ENCODE data around the gene ZSCAN25. TPM values are rescaled to one million over a fixed set of nuclear protein-coding genes. Genes with fewer than 3 reads are reported as not detected.
"Not testable (repeated sequence)": the region's sequence is repeated elsewhere in the genome, so short reads cannot be mapped to it uniquely, and the experiment has no call there.

Gene ZSCAN25
- total RNA-seq, 1 experiment from 2014 or later: 17.6 TPM

DNA sequence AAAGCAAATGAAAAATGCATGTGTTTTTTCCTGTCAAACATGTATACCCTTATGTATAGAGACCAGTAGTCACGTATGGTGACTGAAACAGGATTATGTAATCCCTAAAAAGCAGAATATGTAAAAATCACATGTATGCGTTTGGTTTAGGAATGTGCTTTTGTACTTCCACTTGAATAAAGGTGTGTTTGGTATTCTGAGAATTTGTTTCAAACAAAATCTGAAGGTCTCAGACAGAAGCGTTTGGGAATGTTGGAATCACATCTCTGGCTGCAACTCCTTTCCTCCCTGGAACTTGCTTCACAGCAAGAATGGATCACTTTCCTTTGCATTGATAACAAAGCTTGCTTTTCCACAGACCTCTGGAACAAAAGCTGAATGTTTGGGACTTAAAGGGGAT is 40.5 kb upstream of the ZSCAN25 start:
- peaks cover 6% of the 10 kb centered on the region for H3K9me3 Mint-ChIP-seq (ENCODE audit: unreplicated experiment)

DNA sequence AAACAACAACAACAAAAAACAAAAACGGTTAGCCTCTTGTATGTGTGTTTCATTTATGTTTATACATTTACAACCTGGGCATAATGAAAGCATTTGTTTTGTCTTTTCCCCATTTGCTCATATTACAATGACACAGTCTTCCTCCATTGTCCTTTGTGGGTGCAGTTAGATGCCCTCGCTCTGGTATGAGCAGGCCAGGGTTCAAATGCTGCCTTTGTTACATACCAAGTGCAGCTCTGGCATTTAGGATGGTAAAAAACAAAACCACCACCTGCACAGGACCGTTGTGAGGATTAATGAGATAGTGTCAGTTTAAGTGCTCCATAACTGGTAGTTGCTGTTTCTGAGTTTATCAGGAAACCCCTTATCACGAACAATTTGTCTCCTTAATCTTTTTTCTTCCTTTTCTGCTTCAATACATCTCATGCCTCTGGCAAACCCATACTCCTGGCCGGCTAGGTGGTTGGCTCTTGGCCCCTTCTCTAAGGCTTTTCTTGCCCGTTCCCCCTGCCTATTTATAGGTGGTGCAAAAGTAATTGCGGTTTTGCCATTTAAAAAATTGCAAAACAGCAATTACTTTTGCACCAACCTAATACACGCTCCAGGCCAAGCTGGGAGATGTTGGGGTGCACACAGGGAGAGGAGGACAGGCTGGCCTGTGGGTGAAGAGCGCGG is 37.3 kb upstream of the ZSCAN25 start:
- ChIA-PET CTCF (no interaction called here), POLR2A (interaction anchor here (0.7 kb wide), 1 partner anchor 1427 kb away, joined by 3 read pairs; no protein-coding TSS in a partner anchor)
- TF ChIP-seq, protein P1, sequence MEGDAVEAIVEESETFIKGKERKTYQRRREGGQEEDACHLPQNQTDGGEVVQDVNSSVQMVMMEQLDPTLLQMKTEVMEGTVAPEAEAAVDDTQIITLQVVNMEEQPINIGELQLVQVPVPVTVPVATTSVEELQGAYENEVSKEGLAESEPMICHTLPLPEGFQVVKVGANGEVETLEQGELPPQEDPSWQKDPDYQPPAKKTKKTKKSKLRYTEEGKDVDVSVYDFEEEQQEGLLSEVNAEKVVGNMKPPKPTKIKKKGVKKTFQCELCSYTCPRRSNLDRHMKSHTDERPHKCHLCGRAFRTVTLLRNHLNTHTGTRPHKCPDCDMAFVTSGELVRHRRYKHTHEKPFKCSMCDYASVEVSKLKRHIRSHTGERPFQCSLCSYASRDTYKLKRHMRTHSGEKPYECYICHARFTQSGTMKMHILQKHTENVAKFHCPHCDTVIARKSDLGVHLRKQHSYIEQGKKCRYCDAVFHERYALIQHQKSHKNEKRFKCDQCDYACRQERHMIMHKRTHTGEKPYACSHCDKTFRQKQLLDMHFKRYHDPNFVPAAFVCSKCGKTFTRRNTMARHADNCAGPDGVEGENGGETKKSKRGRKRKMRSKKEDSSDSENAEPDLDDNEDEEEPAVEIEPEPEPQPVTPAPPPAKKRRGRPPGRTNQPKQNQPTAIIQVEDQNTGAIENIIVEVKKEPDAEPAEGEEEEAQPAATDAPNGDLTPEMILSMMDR (IDR thresholded peaks at IDR 0.05; ENCODE audit: unreplicated experiment): no peak
- Mint-ChIP-seq H3K27me3 (ENCODE audit: insufficient read depth, unreplicated experiment) (no peaks in the 10 kb centered on the region), H3K36me3 (ENCODE audit: insufficient read depth, unreplicated experiment) (peaks cover 4% of the 10 kb centered on the region), H3K27ac (ENCODE audit: low read depth, unreplicated experiment) (no peak overlapping the region), H3K4me1 (ENCODE audit: insufficient read depth, unreplicated experiment) (no peaks in the 10 kb centered on the region), H3K4me3 (ENCODE audit: unreplicated experiment) (no peak overlapping the region), H3K9me3 (ENCODE audit: unreplicated experiment) (no peaks in the 10 kb centered on the region)
- no peak for DNase-seq (ENCODE audit: unreplicated experiment)
- intact Hi-C loops (cut with micrococcal nuclease): no loop called here
- no TSS peak for BruUV-seq (replicated peaks)

More for the DNA sequence above, 40.5 kb upstream of the ZSCAN25 start:
- no peaks in the 10 kb centered on the region for H3K27me3 Mint-ChIP-seq (ENCODE audit: insufficient read depth, unreplicated experiment)
- H3K36me3 Mint-ChIP-seq (ENCODE audit: insufficient read depth, unreplicated experiment): peaks cover 32% of the 10 kb centered on the region
- DNase-seq (ENCODE audit: unreplicated experiment): no peak
- TF ChIP-seq, protein P1 (IDR thresholded peaks at IDR 0.05; ENCODE audit: unreplicated experiment): no peak
- no peak overlapping the region for H3K4me3 Mint-ChIP-seq (ENCODE audit: unreplicated experiment)
- ChIA-PET POLR2A (interaction anchor here (1.5 kb wide), 1 partner anchor 10 kb away, joined by 3 read pairs; no protein-coding TSS in a partner anchor), CTCF (no interaction called here)
- no peaks in the 10 kb centered on the region for H3K4me1 Mint-ChIP-seq (ENCODE audit: insufficient read depth, unreplicated experiment)
- no peak overlapping the region for H3K27ac Mint-ChIP-seq (ENCODE audit: low read depth, unreplicated experiment)
- intact Hi-C loops (cut with micrococcal nuclease): no loop called here
- no TSS peak for BruUV-seq (replicated peaks)

DNA sequence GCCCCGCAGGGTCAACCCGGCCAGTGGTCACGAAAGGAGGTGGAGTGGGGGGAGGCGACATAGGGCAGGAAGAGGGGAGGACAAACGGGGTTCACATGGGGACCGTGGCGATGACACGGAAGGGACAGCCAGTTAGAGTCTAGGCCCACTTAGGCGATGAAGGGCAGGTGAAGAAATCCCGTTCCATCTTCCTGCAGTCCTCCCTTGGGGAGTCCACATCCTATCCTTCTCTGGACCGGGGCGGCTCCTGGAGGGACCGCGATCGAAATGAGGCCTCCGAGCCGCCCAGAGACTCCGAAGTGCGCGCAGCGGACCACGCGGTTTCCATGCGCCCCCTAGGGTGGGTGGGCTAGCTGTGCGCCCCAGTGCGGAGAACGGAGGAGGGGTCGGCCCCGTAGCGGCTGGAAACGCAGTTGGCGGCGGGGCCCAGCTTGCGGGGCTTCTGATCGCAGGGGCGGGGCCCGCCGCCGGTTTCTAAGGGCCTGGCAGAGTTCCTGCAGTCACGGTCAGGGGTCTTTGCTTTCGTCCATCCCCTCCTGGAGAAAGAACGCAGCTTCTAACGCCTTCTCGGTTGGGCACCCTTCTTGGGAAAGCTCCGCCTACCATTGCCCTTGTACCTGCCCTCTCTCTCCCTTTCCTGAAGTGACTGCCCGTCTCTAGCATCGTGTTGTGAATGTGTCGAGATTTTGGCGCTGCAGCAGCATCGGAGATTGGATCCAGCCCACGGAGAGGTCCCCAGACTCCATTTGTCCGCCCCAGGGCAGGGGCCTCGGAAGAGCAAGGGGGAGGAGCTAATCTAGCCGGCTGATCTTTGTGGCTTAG is 36.6 kb upstream of the ZSCAN25 start:
- Mint-ChIP-seq H3K9me3 (ENCODE audit: unreplicated experiment) (no peaks in the 10 kb centered on the region), H3K4me3 (ENCODE audit: unreplicated experiment) (no peak overlapping the region), H3K4me1 (ENCODE audit: insufficient read depth, unreplicated experiment) (no peaks in the 10 kb centered on the region), H3K27me3 (ENCODE audit: insufficient read depth, unreplicated experiment) (no peaks in the 10 kb centered on the region), H3K27ac (ENCODE audit: low read depth, unreplicated experiment) (no peak overlapping the region), H3K36me3 (ENCODE audit: insufficient read depth, unreplicated experiment) (peaks cover under 1% of the 10 kb centered on the region)
- no TSS peak for BruUV-seq (replicated peaks)
- DNase-seq (ENCODE audit: unreplicated experiment): no peak
- ChIA-PET POLR2A (interaction anchor here (0.6 to 1.3 kb wide), 2 partner anchors 19 to 467 kb away, joined by 3 read pairs; no protein-coding TSS in a partner anchor), CTCF (interaction anchor here (0.5 kb wide), 1 partner anchor 61 kb away, joined by 3 read pairs; no protein-coding TSS in a partner anchor)
- TF ChIP-seq, protein P1 (IDR thresholded peaks at IDR 0.05; ENCODE audit: unreplicated experiment): no peak
- intact Hi-C loops (cut with micrococcal nuclease): no loop called here

DNA sequence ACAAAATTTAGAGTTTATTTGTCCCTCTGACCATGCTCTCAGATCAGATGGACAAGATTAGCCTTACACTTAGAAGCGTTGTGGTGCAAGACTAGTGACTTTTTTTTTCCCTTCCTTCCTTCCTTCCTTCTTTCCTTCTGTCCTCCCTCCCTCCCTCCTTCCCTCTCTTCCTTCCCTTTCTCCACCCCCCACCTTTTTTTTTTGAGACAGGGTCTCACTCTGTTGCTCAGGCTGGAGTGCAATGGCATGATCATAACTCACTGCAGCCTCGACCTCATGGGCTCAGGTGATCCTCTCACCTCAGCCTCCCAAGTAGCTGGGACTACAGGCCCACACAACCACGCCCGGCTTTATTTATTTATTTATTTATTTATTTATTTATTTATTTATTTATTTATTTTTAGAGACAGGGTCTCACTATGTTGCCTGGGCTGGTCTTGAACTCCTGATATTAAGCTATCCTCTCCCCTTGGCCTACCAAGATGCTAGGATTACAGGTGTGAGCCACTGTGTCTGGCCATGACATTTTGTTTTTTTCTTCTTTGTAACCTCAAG is 35.9 kb upstream of the ZSCAN25 start:
- H3K4me1 Mint-ChIP-seq (ENCODE audit: insufficient read depth, unreplicated experiment); DNase-seq (ENCODE audit: unreplicated experiment); BruUV-seq (replicated peaks); H3K36me3 Mint-ChIP-seq (ENCODE audit: insufficient read depth, unreplicated experiment); intact Hi-C loops (cut with micrococcal nuclease); H3K27me3 Mint-ChIP-seq (ENCODE audit: insufficient read depth, unreplicated experiment); H3K9me3 Mint-ChIP-seq (ENCODE audit: unreplicated experiment); H3K27ac Mint-ChIP-seq (ENCODE audit: low read depth, unreplicated experiment); H3K4me3 Mint-ChIP-seq (ENCODE audit: unreplicated experiment): not testable (repeated sequence)
- POLR2A ChIA-PET: interaction anchor here (0.6 to 1.3 kb wide), 2 partner anchors 20 to 466 kb away, joined by 3 read pairs; no protein-coding TSS in a partner anchor
- CTCF ChIA-PET: interaction anchor here (0.5 kb wide), 1 partner anchor 60 kb away, joined by 3 read pairs; no protein-coding TSS in a partner anchor
